GM12891 (cell line): ENCODE results near the gene TEX2.

Experiments used
- POLR2A ChIP-seq: IDR thresholded peaks from 2 replicates; pipeline ENCODE4 v1.6.1; 2011; ENCODE audit warnings: low read depth, low read length, control low read depth
- POLR2AphosphoS5 ChIP-seq: IDR thresholded peaks from 2 replicates; pipeline ENCODE4 v1.6.1; 2011; ENCODE audit warnings: low read depth, low read length, control low read depth
- SPI1 ChIP-seq: IDR thresholded peaks from 2 replicates; pipeline ENCODE4 v1.6.1; 2011; ENCODE audit warnings: low read depth, low read length, control low read depth

- TF ChIP-seq SPI1 (no peak), POLR2A (no peak), POLR2AphosphoS5 (no peak)
Measured at GRCh38 chr17:64160378-64160777, 102.7 kb downstream of the TEX2 start.
